ENCODE measurements around the gene TGIF2. TPM values are rescaled to one million over a fixed set of nuclear protein-coding genes. Genes with fewer than 3 reads are reported as not detected.

Gene TGIF2
- total and polyA plus RNA-seq, 2 of the 13 experiments (the other 11 are each of a cell fraction or from before 2014, with no cell fraction given): 41.3 to 53.9 TPM

GRCh38 chr20:36562724-36563123 is 10.7 kb upstream of the TGIF2 start:
- H3K4me2 ChIP-seq (ENCODE audit: low read depth, low read length): no peak overlapping the region
- in situ Hi-C loops (cut with HindIII; ENCODE audit: extremely low pct_ligation_motif_present, low pct_unique_long_range_greater_than_20kb) (no loop called here), intact Hi-C loops (cut with micrococcal nuclease; ENCODE audit: unreplicated experiment) (no loop called here)
- H3K4me1 ChIP-seq (ENCODE audit: insufficient read depth, low read length): peaks cover 14% of the 10 kb centered on the region
- H3K9me3 ChIP-seq (ENCODE audit: low read length): no peaks in the 10 kb centered on the region; the same call in 1 of the 2 replicates
- no peaks in the 10 kb centered on the region for H3K27me3 ChIP-seq (ENCODE audit: control insufficient read depth in 1 of 2, insufficient read depth in 2 of 2, low read length in 2 of 2)
- H3K9ac ChIP-seq (ENCODE audit: insufficient read depth, low read depth, low read length): no peak overlapping the region
- BruUV-seq (replicated peaks): no TSS peak
- H3K4me3 ChIP-seq (replicated peaks in 1 of 3; ENCODE audit: insufficient read depth in 1 of 3, low read depth in 2 of 3, low read length in 3 of 3): no peak overlapping the region
- no peak overlapping the region for H2AFZ ChIP-seq (ENCODE audit: low read length)
- no peak for FAIRE-seq
- ATAC-seq: no peak
- peaks cover 0 to 1% of the 10 kb centered on the region in 2 experiments; a peak in 1 of 5 replicates for H3K36me3 ChIP-seq (replicated peaks in 1 of 2; ENCODE audit: control insufficient read depth in 1 of 2, insufficient read depth in 2 of 2, low read length in 2 of 2)
- CTCF ChIA-PET (ENCODE audit: low intra/inter-chr PET ratio, low total read pairs): no interaction called here
- H4K20me1 ChIP-seq (ENCODE audit: insufficient read depth, low read length): no peaks in the 10 kb centered on the region
- H3K27ac ChIP-seq (ENCODE audit: extremely low read length, insufficient read depth, low read length): no peak overlapping the region
- POLR2A ChIA-PET: interaction anchor here (1.1 kb wide), 1 partner anchor 10 kb away, joined by 3 read pairs; no protein-coding TSS in a partner anchor
- 0 out of 2 replicates have a peak, but pooled peaks have one; percentile 1 for TF ChIP-seq PAXIP1 (CRISPR knock-in tag; conservative IDR thresholded peaks at IDR 0.05)
- TF ChIP-seq AKNA (CRISPR knock-in tag; IDR thresholded peaks at IDR 0.05; ENCODE audit: borderline replicate concordance): no peak
- no peak for DNase-seq (ENCODE audit: low spot score)
- H3K79me2 ChIP-seq (ENCODE audit: insufficient read depth, low read length): no peaks in the 10 kb centered on the region
- 95% methylated on average over 2 of the region's 2 CpGs for WGBS (ENCODE audit: low lambda C conversion rate)
